Neuronal stem cell (in vitro differentiated cells): ENCODE measurements around the gene EPHA10.

Experiments used
- DNase-seq: peaks from one replicate; pipeline ENCODE4 v3.0.0-alpha.2; 2013; ENCODE audit warnings: low spot score
- H2AFZ ChIP-seq: one replicate; pipeline ENCODE4 v1.6.1; 2013; ENCODE audit warnings: mild to moderate bottlenecking, low read length, inconsistent platforms
- H2AK5ac ChIP-seq: 2 replicates; pipeline ENCODE4 v1.6.1; 2013; ENCODE audit warnings: low read depth, mild to moderate bottlenecking, inconsistent platforms, low read length, moderate library complexity, mixed read lengths
- H2BK120ac ChIP-seq: 2 replicates; pipeline ENCODE4 v1.6.1; 2013; ENCODE audit warnings: low read depth, mild to moderate bottlenecking, inconsistent platforms, low read length, moderate library complexity, mixed read lengths
- H2BK12ac ChIP-seq: one replicate; pipeline ENCODE4 v1.6.1; 2013; ENCODE audit warnings: low read length, inconsistent platforms
- H2BK15ac ChIP-seq: 2 replicates; pipeline ENCODE4 v1.6.1; 2013; ENCODE audit warnings: mild to moderate bottlenecking, low read length, inconsistent platforms, mixed read lengths
- H2BK5ac ChIP-seq: one replicate; pipeline ENCODE4 v1.6.1; 2013; ENCODE audit warnings: inconsistent platforms, mild to moderate bottlenecking, low read length, moderate library complexity
- H3K14ac ChIP-seq: one replicate; pipeline ENCODE4 v1.6.1; 2013; ENCODE audit warnings: low read length, inconsistent platforms
- H3K18ac ChIP-seq: 2 replicates; pipeline ENCODE4 v1.6.1; 2013; ENCODE audit warnings: low read length, inconsistent platforms
- H3K23ac ChIP-seq: 2 replicates; pipeline ENCODE4 v1.6.1; 2013; ENCODE audit warnings: low read depth, mild to moderate bottlenecking, mixed read lengths, low read length, inconsistent platforms; ENCODE audit not compliant: poor library complexity
- H3K27ac ChIP-seq: replicated peaks from 3 replicates; pipeline ENCODE4 v1.5.1; 2013; ENCODE audit warnings: low read length, inconsistent platforms
- H3K27me3 ChIP-seq, 3 experiments: 2 replicates each; pipeline ENCODE4 v1.6.1; 2013; ENCODE audit warnings: low read length in 3 of 3, mild to moderate bottlenecking in 2 of 3, inconsistent platforms in 1 of 3, low read depth in 1 of 3, mixed read lengths in 1 of 3, moderate library complexity in 1 of 3; ENCODE audit not compliant: control insufficient read depth in 3 of 3, insufficient read depth in 3 of 3
- H3K36me3 ChIP-seq, 2 donors: replicated peaks in 1 of 2; 2 replicates each; pipeline ENCODE4 v1.6.1; 2013; ENCODE audit warnings: low read length in 2 of 2; ENCODE audit not compliant: control insufficient read depth in 2 of 2, insufficient read depth in 2 of 2
- H3K4ac ChIP-seq: 2 replicates; pipeline ENCODE4 v1.6.1; 2013; ENCODE audit warnings: inconsistent platforms, mild to moderate bottlenecking, low read length, moderate library complexity
- H3K4me1 ChIP-seq, 2 donors: 1 replicate in 1 of 2; 2 replicates in 1 of 2; pipeline ENCODE4 v1.6.1; 2013; ENCODE audit warnings: low read length in 2 of 2, low read depth in 1 of 2; ENCODE audit not compliant: control insufficient read depth in 2 of 2, insufficient read depth in 1 of 2
- H3K4me2 ChIP-seq: one replicate; pipeline ENCODE4 v1.6.1; 2013; ENCODE audit warnings: mild to moderate bottlenecking, low read length, inconsistent platforms; ENCODE audit not compliant: insufficient read depth, poor library complexity, severe bottlenecking
- H3K4me3 ChIP-seq, 2 donors: 2 replicates each; pipeline ENCODE4 v1.5.1; 2013; ENCODE audit warnings: low read length in 2 of 2, mild to moderate bottlenecking in 2 of 2, inconsistent platforms in 1 of 2, moderate library complexity in 1 of 2
- H3K79me1 ChIP-seq: one replicate; pipeline ENCODE4 v1.6.1; 2013; ENCODE audit warnings: low read depth, mild to moderate bottlenecking, inconsistent platforms, low read length, moderate library complexity
- H3K9ac ChIP-seq: one replicate; pipeline ENCODE4 v1.6.1; 2013; ENCODE audit warnings: mild to moderate bottlenecking, low read depth, low read length, inconsistent platforms; ENCODE audit not compliant: poor library complexity
- H3K9me3 ChIP-seq, 2 donors: replicated peaks in 1 of 2; 2 replicates each; pipeline versions ENCODE3 to v1.6.1; 2013; ENCODE audit warnings: low read length in 2 of 2, mild to moderate bottlenecking in 2 of 2, inconsistent platforms in 1 of 2, low read depth in 1 of 2, mixed read lengths in 1 of 2, moderate library complexity in 1 of 2; ENCODE audit not compliant: control insufficient read depth in 2 of 2, insufficient read depth in 1 of 2
- H4K8ac ChIP-seq: one replicate; pipeline ENCODE4 v1.6.1; 2013; ENCODE audit warnings: low read depth, mild to moderate bottlenecking, inconsistent platforms, low read length, moderate library complexity
- H4K91ac ChIP-seq: one replicate; pipeline ENCODE4 v1.6.1; 2013; ENCODE audit warnings: low read length, low read depth, mild to moderate bottlenecking, inconsistent platforms; ENCODE audit not compliant: poor library complexity
- WGBS, 2 donors: extraction: QIAGEN DNeasy Blood & Tissue Kit; methylation state at CpG; one replicate each; pipeline ENCODE4 v1.1.7; 2013; ENCODE audit warnings: missing lambda C conversion rate in 2 of 2, mixed read lengths in 1 of 2; ENCODE audit not compliant: insufficient read length in 2 of 2, insufficient replicate concordance in 1 of 2; ENCODE audit errors: extremely low coverage in 2 of 2; 5-methylcytosine and 5-hydroxymethylcytosine counted together

Gene EPHA10

GRCh38 chr1:37676281-37677142, 88.4 kb downstream of the EPHA10 start:
- WGBS, 2 donors = no CpG with 5 or more reads among the region's 14 CpGs
- no peak overlapping the region for H3K4me3 ChIP-seq
- no peak for DNase-seq

GRCh38 chr1:37673920-37674319, 91.0 kb downstream of the EPHA10 start:
- Histone ChIP-seq H3K4ac (peak overlapping the region; percentile 72), H2AK5ac (no peak overlapping the region), H3K14ac (peak overlapping the region; percentile 27), H2BK120ac (no peak overlapping the region), H2BK5ac (no peak overlapping the region), H3K4me2 (no peak overlapping the region), H3K27ac (no peak overlapping the region), H4K91ac (no peak overlapping the region), H3K9me3 (no peaks in the 10 kb centered on the region), H3K4me1 (peaks cover 0 to 2% of the 10 kb centered on the region in 2 donors), H3K23ac (no peak overlapping the region), H3K36me3 (no peaks in the 10 kb centered on the region), H2BK12ac (peak overlapping the region; percentile 63), H2BK15ac (peak overlapping the region; percentile 24), H3K79me1 (no peaks in the 10 kb centered on the region), H2AFZ (no peak overlapping the region), H3K4me3 (no peak overlapping the region), H3K18ac (peak overlapping the region; percentile 21), H3K27me3 (peaks cover 0 to 70% (median 0%) of the 10 kb centered on the region in 3 experiments), H4K8ac (no peak overlapping the region), H3K9ac (peak overlapping the region; percentile 24)
- no CpG with 5 or more reads among the region's 10 CpGs for WGBS, 2 donors
- DNase-seq = no peak

More at GRCh38 chr1:37676281-37677142, 88.4 kb downstream of the EPHA10 start:
- peaks cover 3 to 9% of the 10 kb centered on the region in 2 donors for H3K36me3 ChIP-seq
- no peak overlapping the region for H2BK12ac ChIP-seq
- no peak overlapping the region for H2BK120ac ChIP-seq
- peaks cover 0 to 60% (median 0%) of the 10 kb centered on the region in 3 experiments for H3K27me3 ChIP-seq
- H3K23ac ChIP-seq = no peak overlapping the region
- H3K4me2 ChIP-seq = no peak overlapping the region
- H2BK5ac ChIP-seq = no peak overlapping the region
- H3K4me1 ChIP-seq = peaks cover 0 to 1% of the 10 kb centered on the region in 2 donors
- no peak overlapping the region for H2AFZ ChIP-seq
- no peak overlapping the region for H2AK5ac ChIP-seq
- H2BK15ac ChIP-seq = no peak overlapping the region
- no peak overlapping the region for H4K91ac ChIP-seq
- no peak overlapping the region for H3K14ac ChIP-seq
- H3K18ac ChIP-seq = no peak overlapping the region
- H3K9ac ChIP-seq = no peak overlapping the region
- H3K9me3 ChIP-seq = no peaks in the 10 kb centered on the region
- H3K4ac ChIP-seq = no peak overlapping the region
- H3K79me1 ChIP-seq = no peaks in the 10 kb centered on the region
- no peak overlapping the region for H4K8ac ChIP-seq
- no peak overlapping the region for H3K27ac ChIP-seq

GRCh38 chr1:37672136-37672870, 92.6 kb downstream of the EPHA10 start:
- H3K79me1 ChIP-seq = no peaks in the 10 kb centered on the region
- H2AFZ ChIP-seq = no peak overlapping the region
- no peak overlapping the region for H2BK15ac ChIP-seq
- no peak overlapping the region for H2AK5ac ChIP-seq
- no peak overlapping the region for H2BK12ac ChIP-seq
- H3K4me3 ChIP-seq = peak overlapping the region in 1 of 2 donors; percentile 10
- no peak overlapping the region for H3K23ac ChIP-seq
- peaks cover 0 to 77% (median 2%) of the 10 kb centered on the region in 3 experiments for H3K27me3 ChIP-seq
- H3K18ac ChIP-seq = no peak overlapping the region
- no peak overlapping the region for H3K4ac ChIP-seq
- no peak for DNase-seq
- no peak overlapping the region for H2BK5ac ChIP-seq
- no peak overlapping the region for H3K9ac ChIP-seq
- H3K27ac ChIP-seq = no peak overlapping the region
- H3K36me3 ChIP-seq = no peaks in the 10 kb centered on the region
- H4K91ac ChIP-seq = no peak overlapping the region
- no peaks in the 10 kb centered on the region for H3K9me3 ChIP-seq
- no CpG with 5 or more reads among the region's 9 CpGs for WGBS, 2 donors
- no peak overlapping the region for H4K8ac ChIP-seq
- H3K14ac ChIP-seq = no peak overlapping the region
- no peak overlapping the region for H2BK120ac ChIP-seq
- H3K4me2 ChIP-seq = no peak overlapping the region
- H3K4me1 ChIP-seq = peaks cover 0 to 4% of the 10 kb centered on the region in 2 donors

DNA sequence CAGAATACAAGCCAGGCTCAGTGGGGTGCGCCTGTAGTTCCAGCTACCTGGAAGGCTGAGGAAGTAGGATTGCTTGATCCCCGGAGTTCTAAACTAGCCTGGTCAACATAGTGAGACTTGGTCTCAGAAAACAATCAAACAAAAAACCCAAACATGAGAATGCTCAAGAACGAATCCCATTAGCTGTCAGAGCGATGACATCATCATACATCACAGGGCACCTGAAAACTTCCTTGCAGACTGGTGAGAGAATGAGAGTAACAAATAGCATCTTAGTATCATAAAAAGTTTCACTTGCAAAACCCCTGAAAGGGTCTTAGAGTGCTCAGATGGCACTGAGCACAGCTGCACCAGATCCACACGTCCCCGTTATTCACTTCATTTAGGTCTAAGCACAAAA, 93.7 kb downstream of the EPHA10 start:
- H4K91ac ChIP-seq = no peak overlapping the region
- peaks cover 0 to 5% of the 10 kb centered on the region in 2 donors for H3K4me1 ChIP-seq
- H3K14ac ChIP-seq = no peak overlapping the region
- H3K79me1 ChIP-seq = no peaks in the 10 kb centered on the region
- H4K8ac ChIP-seq = no peak overlapping the region
- H2BK15ac ChIP-seq = no peak overlapping the region
- no peaks in the 10 kb centered on the region for H3K9me3 ChIP-seq
- no peak for DNase-seq
- no peak overlapping the region for H3K23ac ChIP-seq
- no peak overlapping the region for H3K18ac ChIP-seq
- no CpG with 5 or more reads among the region's 6 CpGs for WGBS, 2 donors
- H2AFZ ChIP-seq = no peak overlapping the region
- H3K4me2 ChIP-seq = no peak overlapping the region
- H2BK5ac ChIP-seq = no peak overlapping the region
- H3K36me3 ChIP-seq = no peaks in the 10 kb centered on the region
- no peak overlapping the region for H3K27ac ChIP-seq
- no peak overlapping the region for H3K4ac ChIP-seq
- H3K9ac ChIP-seq = no peak overlapping the region
- no peak overlapping the region for H3K4me3 ChIP-seq
- no peak overlapping the region for H2BK12ac ChIP-seq
- no peak overlapping the region for H2BK120ac ChIP-seq
- H3K27me3 ChIP-seq = peaks cover 0 to 77% (median 2%) of the 10 kb centered on the region in 3 experiments
- H2AK5ac ChIP-seq = no peak overlapping the region
